NCI-H526 (cell line): ENCODE results near the gene LMOD1.
"Not testable (repeated sequence)": the region's sequence is repeated elsewhere in the genome, so short reads cannot be mapped to it uniquely, and the experiment has no call there.

Experiments
- DNase-seq, 2 experiments: peaks; one replicate each; lab custom pipeline; 2025; lab: John Stamatoyannopoulos, UW

LMOD1 gene

GRCh38 chr1:201914456-201915235 is 31.7 kb downstream of the LMOD1 start:
- DNase-seq: no peak

GRCh38 chr1:201912832-201913231 is 33.5 kb downstream of the LMOD1 start:
- DNase-seq: no peak

GRCh38 chr1:201911826-201912571 is 34.3 kb downstream of the LMOD1 start:
- DNase-seq: no peak

GRCh38 chr1:201907621-201908020 is 38.7 kb downstream of the LMOD1 start:
- no peak for DNase-seq

- DNase-seq: peak in 1 of 2 experiments; percentile 9
These were observed 40.0 kb downstream of the LMOD1 start for GRCh38 chr1:201906336-201906735.

- no peak for DNase-seq
These were observed 41.0 kb downstream of the LMOD1 start for GRCh38 chr1:201905234-201905890.

- no peak for DNase-seq
These were observed 41.8 kb downstream of the LMOD1 start for GRCh38 chr1:201904579-201904978.

GRCh38 chr1:201903135-201903534 is 43.2 kb downstream of the LMOD1 start:
- no peak for DNase-seq

GRCh38 chr1:201902198-201902597 is 44.1 kb downstream of the LMOD1 start:
- no peak for DNase-seq

GRCh38 chr1:201901036-201901435 is 45.3 kb downstream of the LMOD1 start:
- DNase-seq: not testable (repeated sequence)

GRCh38 chr1:201900476-201900875 is 45.9 kb downstream of the LMOD1 start:
- DNase-seq: no peak

- DNase-seq: no peak
These were observed 46.5 kb downstream of the LMOD1 start for GRCh38 chr1:201899683-201900429.

GRCh38 chr1:201898992-201899391 is 47.4 kb downstream of the LMOD1 start:
- DNase-seq: no peak

- DNase-seq: no peak
These were observed 48.0 kb downstream of the LMOD1 start for GRCh38 chr1:201898240-201898894.

- no peak for DNase-seq
These were observed 49.4 kb downstream of the LMOD1 start for GRCh38 chr1:201896951-201897391.

GRCh38 chr1:201895913-201896807 is 50.2 kb downstream of the LMOD1 start:
- DNase-seq: peak; percentile 36 to 83

- no peak for DNase-seq
These were observed 51.2 kb downstream of the LMOD1 start for GRCh38 chr1:201895120-201895665.

GRCh38 chr1:201894343-201895119 is 51.8 kb downstream of the LMOD1 start:
- no peak for DNase-seq

- DNase-seq: no peak
These were observed 52.9 kb downstream of the LMOD1 start for GRCh38 chr1:201893431-201893830.
